HEK293 (cell line): Measurements from ENCODE around the gene TECR.

ENCODE experiments used
- CTCF ChIA-PET: fragments of 350-600 bp; formaldehyde crosslinking; extraction: SDS; loops from one replicate; lab custom pipeline; 2021; ENCODE audit warnings: antibody characterized with exemption; lab: Yijun Ruan, JAX
- POLR2A ChIA-PET: fragments of 300-600 bp; formaldehyde crosslinking; extraction: SDS; loops from one replicate; lab custom pipeline; 2020; ENCODE audit warnings: antibody characterized with exemption, inconsistent platforms; lab: Yijun Ruan, JAX
- H3K27ac ChIP-seq: fragments of 200-500 bp; sonication (Bioruptor generic); 2 replicates; pipeline ENCODE4 v1.5.1; 2014; ENCODE audit warnings: low read depth, low read length, control low read depth, inconsistent platforms; ENCODE audit errors: extremely low read depth
- H3K36me3 ChIP-seq, 2 experiments: fragments of 200-500 bp in 1 of 2; sonication (Bioruptor generic) in 1 of 2; 1 replicate in 1 of 2; 2 replicates in 1 of 2; pipeline ENCODE4 v1.5.1; 2014 to 2017; ENCODE audit warnings: inconsistent platforms in 2 of 2, low read length in 2 of 2; ENCODE audit not compliant: control insufficient read depth in 2 of 2, insufficient read depth in 1 of 2
- H3K4me1 ChIP-seq: fragments of 200-500 bp; sonication (Bioruptor generic); 2 replicates; pipeline ENCODE4 v1.5.1; 2014; ENCODE audit warnings: mild to moderate bottlenecking, low read length, inconsistent platforms; ENCODE audit not compliant: control insufficient read depth, insufficient read depth
- H3K4me3 ChIP-seq: 2 replicates; pipeline ENCODE4 v1.5.1; 2011; ENCODE audit warnings: low read depth, mild to moderate bottlenecking, control low read depth, low read length, moderate library complexity
- H3K9me3 ChIP-seq: fragments of 200-500 bp; sonication (Bioruptor generic); 2 replicates; pipeline ENCODE4 v1.5.1; 2014; ENCODE audit warnings: low read depth, low read length, inconsistent platforms; ENCODE audit not compliant: control insufficient read depth, insufficient read depth
- ELK4 ChIP-seq: IDR thresholded peaks from 2 replicates; pipeline ENCODE4 v1.6.1; 2011; ENCODE audit warnings: mild to moderate bottlenecking, low read depth, low read length, borderline replicate concordance
- FEZF1 ChIP-seq: fragments of 450-650 bp; formaldehyde crosslinking; IDR thresholded peaks from 2 replicates; pipeline ENCODE4 v1.5.1; 2016; ENCODE audit warnings: missing biosample characterization, missing genetic modification characterization
- GLIS1 ChIP-seq: fragments of 450-650 bp; formaldehyde crosslinking; IDR thresholded peaks from 2 replicates; pipeline ENCODE4 v1.5.1; 2016; ENCODE audit warnings: missing biosample characterization, missing genetic modification characterization
- GLIS2 ChIP-seq: fragments of 450-650 bp; formaldehyde crosslinking; IDR thresholded peaks from 2 replicates; pipeline ENCODE4 v1.5.1; 2016; ENCODE audit warnings: missing biosample characterization, missing genetic modification characterization
- OSR2 ChIP-seq: fragments of 450-650 bp; formaldehyde crosslinking; IDR thresholded peaks from 2 replicates; pipeline ENCODE4 v1.5.1; 2016; ENCODE audit warnings: missing biosample characterization, missing genetic modification characterization
- SCRT2 ChIP-seq: fragments of 450-650 bp; formaldehyde crosslinking; IDR thresholded peaks from 2 replicates; pipeline ENCODE4 v1.5.1; 2016; ENCODE audit warnings: missing biosample characterization, missing genetic modification characterization
- YY2 ChIP-seq: fragments of 450-650 bp; formaldehyde crosslinking; IDR thresholded peaks from 2 replicates; pipeline ENCODE4 v1.5.1; 2016; ENCODE audit warnings: missing biosample characterization, missing genetic modification characterization
- ZFHX2 ChIP-seq: fragments of 450-650 bp; formaldehyde crosslinking; conservative IDR thresholded peaks from 2 replicates; pipeline ENCODE4 v1.5.1; 2016; ENCODE audit warnings: missing biosample characterization, missing genetic modification characterization
- ZIC2 ChIP-seq: fragments of 450-650 bp; formaldehyde crosslinking; IDR thresholded peaks from 2 replicates; pipeline ENCODE4 v1.5.1; 2016; ENCODE audit warnings: missing biosample characterization, missing genetic modification characterization
- ZNF514 ChIP-seq: fragments of 450-650 bp; formaldehyde crosslinking; IDR thresholded peaks from 2 replicates; pipeline ENCODE4 v1.5.1; 2016; ENCODE audit warnings: missing biosample characterization, missing genetic modification characterization
- ZNF555 ChIP-seq: fragments of 450-650 bp; formaldehyde crosslinking; conservative IDR thresholded peaks from 2 replicates; pipeline ENCODE4 v1.5.1; 2017; ENCODE audit warnings: missing biosample characterization, mild to moderate bottlenecking, missing genetic modification characterization, inconsistent platforms
- ZNF621 ChIP-seq: fragments of 450-650 bp; formaldehyde crosslinking; IDR thresholded peaks from 2 replicates; pipeline ENCODE4 v1.5.1; 2017; ENCODE audit warnings: missing biosample characterization, missing genetic modification characterization
- ZNF626 ChIP-seq: fragments of 450-650 bp; sonication (Bioruptor Pico); formaldehyde crosslinking; IDR thresholded peaks from 2 replicates; pipeline ENCODE4 v1.5.1; 2018; ENCODE audit warnings: missing biosample characterization, missing genetic modification characterization, inconsistent platforms
- TF ChIP-seq, protein P1 (sequence below): fragments of 450-650 bp; formaldehyde crosslinking; IDR thresholded peaks from 2 replicates; pipeline ENCODE4 v1.5.1; 2016; ENCODE audit warnings: missing biosample characterization, missing genetic modification characterization
- TF ChIP-seq, protein P2 (sequence below): fragments of 450-650 bp; formaldehyde crosslinking; conservative IDR thresholded peaks from 2 replicates; pipeline ENCODE4 v1.5.1; 2016; ENCODE audit warnings: low read depth, missing biosample characterization, missing genetic modification characterization
- TF ChIP-seq, protein P3 (sequence below): fragments of 450-650 bp; formaldehyde crosslinking; optimal IDR thresholded peaks from 2 replicates; pipeline ENCODE3; 2016; ENCODE audit warnings: missing biosample characterization, mild to moderate bottlenecking, missing genetic modification characterization
- TF ChIP-seq, protein P4 (sequence below): fragments of 450-650 bp; IDR thresholded peaks from 2 replicates; pipeline ENCODE4 v1.5.1; 2018; ENCODE audit warnings: missing biosample characterization, mild to moderate bottlenecking, missing genetic modification characterization

TECR gene

GRCh38 chr19:14559916-14560775 is 30.8 kb downstream of the TECR start:
- H3K36me3 ChIP-seq = peaks cover 0 to 11% of the 10 kb centered on the region in 2 experiments; a peak in 2 of 3 replicates
- no peaks in the 10 kb centered on the region for H3K9me3 ChIP-seq
- no peak for TF ChIP-seq OSR2 (tag by site-specific recombination)
- no peak for TF ChIP-seq SCRT2 (tag by site-specific recombination)
- no peak for TF ChIP-seq ELK4
- TF ChIP-seq, protein P1, sequence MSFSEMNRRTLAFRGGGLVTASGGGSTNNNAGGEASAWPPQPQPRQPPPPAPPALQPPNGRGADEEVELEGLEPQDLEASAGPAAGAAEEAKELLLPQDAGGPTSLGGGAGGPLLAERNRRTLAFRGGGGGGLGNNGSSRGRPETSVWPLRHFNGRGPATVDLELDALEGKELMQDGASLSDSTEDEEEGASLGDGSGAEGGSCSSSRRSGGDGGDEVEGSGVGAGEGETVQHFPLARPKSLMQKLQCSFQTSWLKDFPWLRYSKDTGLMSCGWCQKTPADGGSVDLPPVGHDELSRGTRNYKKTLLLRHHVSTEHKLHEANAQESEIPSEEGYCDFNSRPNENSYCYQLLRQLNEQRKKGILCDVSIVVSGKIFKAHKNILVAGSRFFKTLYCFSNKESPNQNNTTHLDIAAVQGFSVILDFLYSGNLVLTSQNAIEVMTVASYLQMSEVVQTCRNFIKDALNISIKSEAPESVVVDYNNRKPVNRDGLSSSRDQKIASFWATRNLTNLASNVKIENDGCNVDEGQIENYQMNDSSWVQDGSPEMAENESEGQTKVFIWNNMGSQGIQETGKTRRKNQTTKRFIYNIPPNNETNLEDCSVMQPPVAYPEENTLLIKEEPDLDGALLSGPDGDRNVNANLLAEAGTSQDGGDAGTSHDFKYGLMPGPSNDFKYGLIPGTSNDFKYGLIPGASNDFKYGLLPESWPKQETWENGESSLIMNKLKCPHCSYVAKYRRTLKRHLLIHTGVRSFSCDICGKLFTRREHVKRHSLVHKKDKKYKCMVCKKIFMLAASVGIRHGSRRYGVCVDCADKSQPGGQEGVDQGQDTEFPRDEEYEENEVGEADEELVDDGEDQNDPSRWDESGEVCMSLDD (tag by site-specific recombination) = no peak
- TF ChIP-seq, protein P2, sequence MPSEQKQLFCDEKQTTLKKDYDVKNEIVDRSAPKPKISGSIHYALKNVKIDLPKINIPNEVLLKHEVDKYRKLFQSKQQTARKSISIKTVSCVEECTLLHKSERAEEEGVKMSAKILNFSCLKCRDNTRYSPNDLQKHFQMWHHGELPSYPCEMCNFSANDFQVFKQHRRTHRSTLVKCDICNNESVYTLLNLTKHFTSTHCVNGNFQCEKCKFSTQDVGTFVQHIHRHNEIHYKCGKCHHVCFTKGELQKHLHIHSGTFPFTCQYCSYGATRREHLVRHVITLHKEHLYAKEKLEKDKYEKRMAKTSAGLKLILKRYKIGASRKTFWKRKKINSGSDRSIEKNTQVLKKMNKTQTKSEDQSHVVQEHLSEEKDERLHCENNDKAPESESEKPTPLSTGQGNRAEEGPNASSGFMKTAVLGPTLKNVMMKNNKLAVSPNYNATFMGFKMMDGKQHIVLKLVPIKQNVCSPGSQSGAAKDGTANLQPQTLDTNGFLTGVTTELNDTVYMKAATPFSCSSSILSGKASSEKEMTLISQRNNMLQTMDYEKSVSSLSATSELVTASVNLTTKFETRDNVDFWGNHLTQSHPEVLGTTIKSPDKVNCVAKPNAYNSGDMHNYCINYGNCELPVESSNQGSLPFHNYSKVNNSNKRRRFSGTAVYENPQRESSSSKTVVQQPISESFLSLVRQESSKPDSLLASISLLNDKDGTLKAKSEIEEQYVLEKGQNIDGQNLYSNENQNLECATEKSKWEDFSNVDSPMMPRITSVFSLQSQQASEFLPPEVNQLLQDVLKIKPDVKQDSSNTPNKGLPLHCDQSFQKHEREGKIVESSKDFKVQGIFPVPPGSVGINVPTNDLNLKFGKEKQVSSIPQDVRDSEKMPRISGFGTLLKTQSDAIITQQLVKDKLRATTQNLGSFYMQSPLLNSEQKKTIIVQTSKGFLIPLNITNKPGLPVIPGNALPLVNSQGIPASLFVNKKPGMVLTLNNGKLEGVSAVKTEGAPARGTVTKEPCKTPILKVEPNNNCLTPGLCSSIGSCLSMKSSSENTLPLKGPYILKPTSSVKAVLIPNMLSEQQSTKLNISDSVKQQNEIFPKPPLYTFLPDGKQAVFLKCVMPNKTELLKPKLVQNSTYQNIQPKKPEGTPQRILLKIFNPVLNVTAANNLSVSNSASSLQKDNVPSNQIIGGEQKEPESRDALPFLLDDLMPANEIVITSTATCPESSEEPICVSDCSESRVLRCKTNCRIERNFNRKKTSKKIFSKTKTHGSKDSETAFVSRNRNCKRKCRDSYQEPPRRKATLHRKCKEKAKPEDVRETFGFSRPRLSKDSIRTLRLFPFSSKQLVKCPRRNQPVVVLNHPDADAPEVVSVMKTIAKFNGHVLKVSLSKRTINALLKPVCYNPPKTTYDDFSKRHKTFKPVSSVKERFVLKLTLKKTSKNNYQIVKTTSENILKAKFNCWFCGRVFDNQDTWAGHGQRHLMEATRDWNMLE (tag by site-specific recombination) = no peak
- no peak for TF ChIP-seq YY2 (tag by site-specific recombination)
- no peak for TF ChIP-seq ZFHX2 (tag by site-specific recombination)
- TF ChIP-seq, all 188 proteins: peak for 0
- H3K4me3 ChIP-seq = no peak overlapping the region
- H3K4me1 ChIP-seq = no peaks in the 10 kb centered on the region
- ChIA-PET CTCF (no interaction called here), POLR2A (interaction anchor here (1.3 kb wide), 1 partner anchor 42 kb away, joined by 4 read pairs; the partner anchor contains the start of gene DNAJB1)
- no peak overlapping the region for H3K27ac ChIP-seq

GRCh38 chr19:14560776-14561108 is 31.3 kb downstream of the TECR start:
- Histone ChIP-seq H3K4me3 (no peak overlapping the region), H3K9me3 (no peaks in the 10 kb centered on the region), H3K4me1 (no peaks in the 10 kb centered on the region), H3K27ac (no peak overlapping the region), H3K36me3 (peaks cover 0 to 15% of the 10 kb centered on the region in 2 experiments; a peak in 2 of 3 replicates)
- POLR2A ChIA-PET = interaction anchor here (1.3 kb wide), 1 partner anchor 42 kb away, joined by 4 read pairs; the partner anchor contains the start of gene DNAJB1
- TF ChIP-seq ZIC2 (tag by site-specific recombination) (peak; percentile 93), ZNF555 (tag by site-specific recombination) (no peak), ZNF626 (tag by site-specific recombination) (no peak), GLIS2 (peak; percentile 42; the same call in 1 of the 2 replicates), ZNF621 (tag by site-specific recombination) (no peak), GLIS1 (tag by site-specific recombination) (peak; percentile 98), ZNF514 (no peak), YY2 (tag by site-specific recombination) (no peak), FEZF1 (tag by site-specific recombination) (no peak), ZFHX2 (tag by site-specific recombination) (0 out of 2 replicates have a peak, but pooled peaks have one; percentile 14)
- TF ChIP-seq, protein P3, sequence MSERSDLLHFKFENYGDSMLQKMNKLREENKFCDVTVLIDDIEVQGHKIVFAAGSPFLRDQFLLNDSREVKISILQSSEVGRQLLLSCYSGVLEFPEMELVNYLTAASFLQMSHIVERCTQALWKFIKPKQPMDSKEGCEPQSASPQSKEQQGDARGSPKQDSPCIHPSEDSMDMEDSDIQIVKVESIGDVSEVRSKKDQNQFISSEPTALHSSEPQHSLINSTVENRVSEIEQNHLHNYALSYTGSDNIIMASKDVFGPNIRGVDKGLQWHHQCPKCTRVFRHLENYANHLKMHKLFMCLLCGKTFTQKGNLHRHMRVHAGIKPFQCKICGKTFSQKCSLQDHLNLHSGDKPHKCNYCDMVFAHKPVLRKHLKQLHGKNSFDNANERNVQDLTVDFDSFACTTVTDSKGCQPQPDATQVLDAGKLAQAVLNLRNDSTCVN = no peak
- TF ChIP-seq, protein P4, sequence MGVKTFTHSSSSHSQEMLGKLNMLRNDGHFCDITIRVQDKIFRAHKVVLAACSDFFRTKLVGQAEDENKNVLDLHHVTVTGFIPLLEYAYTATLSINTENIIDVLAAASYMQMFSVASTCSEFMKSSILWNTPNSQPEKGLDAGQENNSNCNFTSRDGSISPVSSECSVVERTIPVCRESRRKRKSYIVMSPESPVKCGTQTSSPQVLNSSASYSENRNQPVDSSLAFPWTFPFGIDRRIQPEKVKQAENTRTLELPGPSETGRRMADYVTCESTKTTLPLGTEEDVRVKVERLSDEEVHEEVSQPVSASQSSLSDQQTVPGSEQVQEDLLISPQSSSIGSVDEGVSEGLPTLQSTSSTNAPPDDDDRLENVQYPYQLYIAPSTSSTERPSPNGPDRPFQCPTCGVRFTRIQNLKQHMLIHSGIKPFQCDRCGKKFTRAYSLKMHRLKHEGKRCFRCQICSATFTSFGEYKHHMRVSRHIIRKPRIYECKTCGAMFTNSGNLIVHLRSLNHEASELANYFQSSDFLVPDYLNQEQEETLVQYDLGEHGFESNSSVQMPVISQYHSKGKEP (tag by site-specific recombination) = no peak
- CTCF ChIA-PET = no interaction called here
